GM18498 (cell line): ENCODE measurements around the gene GREM2.

Source experiments
- ATAC-seq: cut with Tn5 transposase; IDR thresholded peaks from one replicate; pipeline ENCODE4 v1.9.1; 2021; ENCODE audit warnings: mild to moderate bottlenecking, moderate library complexity; ENCODE audit not compliant: unreplicated experiment

The GREM2 gene

GRCh38 chr1:240611228-240611618, 732 bp downstream of the GREM2 start:
- no peak for ATAC-seq

GRCh38 chr1:240610636-240611035, 1.3 kb downstream of the GREM2 start:
- no peak for ATAC-seq

GRCh38 chr1:240609527-240610060, 2.4 kb downstream of the GREM2 start:
- no peak for ATAC-seq

- no peak for ATAC-seq
These were observed 3.2 kb downstream of the GREM2 start for GRCh38 chr1:240608707-240609106.

GRCh38 chr1:240607006-240607405, 4.9 kb downstream of the GREM2 start:
- ATAC-seq = no peak

GRCh38 chr1:240602189-240602588, 9.8 kb downstream of the GREM2 start:
- no peak for ATAC-seq

- no peak for ATAC-seq
These were observed 12.1 kb downstream of the GREM2 start for GRCh38 chr1:240599830-240600229.

- no peak for ATAC-seq
These were observed 12.7 kb downstream of the GREM2 start for GRCh38 chr1:240599299-240599698.

GRCh38 chr1:240598216-240599001, 13.5 kb downstream of the GREM2 start:
- no peak for ATAC-seq

GRCh38 chr1:240597153-240597745, 14.7 kb downstream of the GREM2 start:
- ATAC-seq = no peak

- no peak for ATAC-seq
These were observed 16.5 kb downstream of the GREM2 start for GRCh38 chr1:240595476-240595875.

GRCh38 chr1:240591564-240591963, 20.4 kb downstream of the GREM2 start:
- ATAC-seq = no peak

GRCh38 chr1:240591078-240591477, 20.9 kb downstream of the GREM2 start:
- ATAC-seq = no peak

- no peak for ATAC-seq
These were observed 22.3 kb downstream of the GREM2 start for GRCh38 chr1:240589585-240590110.

- ATAC-seq = no peak
These were observed 25.9 kb downstream of the GREM2 start for GRCh38 chr1:240586006-240586405.

- ATAC-seq = no peak
These were observed 29.0 kb downstream of the GREM2 start for GRCh38 chr1:240582953-240583352.

GRCh38 chr1:240579511-240579910, 32.4 kb downstream of the GREM2 start:
- ATAC-seq = no peak

- ATAC-seq = no peak
These were observed 34.9 kb downstream of the GREM2 start for GRCh38 chr1:240577095-240577494.

GRCh38 chr1:240575981-240576662, 35.8 kb downstream of the GREM2 start:
- no peak for ATAC-seq

GRCh38 chr1:240572328-240572727, 39.6 kb downstream of the GREM2 start:
- ATAC-seq = no peak

GRCh38 chr1:240571782-240572181, 40.2 kb downstream of the GREM2 start:
- no peak for ATAC-seq

- ATAC-seq = no peak
These were observed 44.9 kb downstream of the GREM2 start for GRCh38 chr1:240567066-240567465.
